Right lobe of liver (tissue), 4 donors: ENCODE data around the gene CAPN5.

Source experiments
- POLR2A ChIP-seq: fragments of 450-650 bp; IDR thresholded peaks from one replicate; pipeline ENCODE4 v1.6.1; 2017; ENCODE audit warnings: antibody characterized with exemption, mild to moderate bottlenecking
- TF ChIP-seq, protein P1 (sequence below), 4 donors: fragments of 200-600 bp in 3 of 4; fragments of 450-650 bp in 1 of 4; IDR thresholded peaks; one replicate each; pipeline versions ENCODE4 v1.5.1 to v1.8.0; 2016 to 2022; ENCODE audit warnings: antibody characterized with exemption in 4 of 4, mild to moderate bottlenecking in 2 of 4
- donor health status: DM: no; HTN: no; CAD: no.
- donor health status: DM: no; HTN: no; CAD: no.
- donor health status: DM: no; HTN: yes; CAD: no.

GRCh38 chr11:77154381-77155081 is 87.8 kb downstream of the CAPN5 start:
- TF ChIP-seq, protein P1, sequence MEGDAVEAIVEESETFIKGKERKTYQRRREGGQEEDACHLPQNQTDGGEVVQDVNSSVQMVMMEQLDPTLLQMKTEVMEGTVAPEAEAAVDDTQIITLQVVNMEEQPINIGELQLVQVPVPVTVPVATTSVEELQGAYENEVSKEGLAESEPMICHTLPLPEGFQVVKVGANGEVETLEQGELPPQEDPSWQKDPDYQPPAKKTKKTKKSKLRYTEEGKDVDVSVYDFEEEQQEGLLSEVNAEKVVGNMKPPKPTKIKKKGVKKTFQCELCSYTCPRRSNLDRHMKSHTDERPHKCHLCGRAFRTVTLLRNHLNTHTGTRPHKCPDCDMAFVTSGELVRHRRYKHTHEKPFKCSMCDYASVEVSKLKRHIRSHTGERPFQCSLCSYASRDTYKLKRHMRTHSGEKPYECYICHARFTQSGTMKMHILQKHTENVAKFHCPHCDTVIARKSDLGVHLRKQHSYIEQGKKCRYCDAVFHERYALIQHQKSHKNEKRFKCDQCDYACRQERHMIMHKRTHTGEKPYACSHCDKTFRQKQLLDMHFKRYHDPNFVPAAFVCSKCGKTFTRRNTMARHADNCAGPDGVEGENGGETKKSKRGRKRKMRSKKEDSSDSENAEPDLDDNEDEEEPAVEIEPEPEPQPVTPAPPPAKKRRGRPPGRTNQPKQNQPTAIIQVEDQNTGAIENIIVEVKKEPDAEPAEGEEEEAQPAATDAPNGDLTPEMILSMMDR (IDR thresholded peaks at IDR 0.05): no peak
- no peak for TF ChIP-seq POLR2A
